ENCODE results near the gene BICC1.

The BICC1 gene

GRCh38 chr10:58820861-58821751 lies 308.4 kb downstream of the BICC1 start:
- DNase-seq (ENCODE audit: low spot score), result no peak

GRCh38 chr10:58821752-58822056 lies 309.0 kb downstream of the BICC1 start:
- DNase-seq (ENCODE audit: low spot score), result no peak

GRCh38 chr10:58823983-58824382 lies 311.3 kb downstream of the BICC1 start:
- DNase-seq (ENCODE audit: low spot score), result no peak

- no peak for DNase-seq (ENCODE audit: low spot score)
These were observed 311.7 kb downstream of the BICC1 start for GRCh38 chr10:58824396-58824795.

- DNase-seq (ENCODE audit: low spot score), result no peak
These were observed 314.0 kb downstream of the BICC1 start for GRCh38 chr10:58826694-58827093.

DNA sequence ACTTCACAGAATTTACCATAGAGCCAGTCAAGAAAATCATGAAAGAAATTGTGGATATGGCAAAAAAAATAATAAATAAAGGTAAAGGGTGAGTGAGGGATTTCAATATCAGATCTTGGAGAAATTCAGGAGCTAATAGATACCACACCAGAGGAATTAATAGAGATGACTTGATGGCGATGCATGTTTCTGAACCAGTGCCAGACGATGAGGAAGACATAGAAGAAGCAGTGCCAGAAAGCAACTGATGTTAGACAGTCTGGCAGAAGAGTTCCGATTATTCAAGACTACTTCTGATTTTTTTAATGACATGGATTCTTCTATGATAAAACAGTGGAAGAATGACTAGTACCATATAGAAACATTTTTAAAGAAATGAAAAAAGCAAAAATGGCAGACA lies 314.7 kb downstream of the BICC1 start:
- no peak for DNase-seq (ENCODE audit: low spot score)

DNA sequence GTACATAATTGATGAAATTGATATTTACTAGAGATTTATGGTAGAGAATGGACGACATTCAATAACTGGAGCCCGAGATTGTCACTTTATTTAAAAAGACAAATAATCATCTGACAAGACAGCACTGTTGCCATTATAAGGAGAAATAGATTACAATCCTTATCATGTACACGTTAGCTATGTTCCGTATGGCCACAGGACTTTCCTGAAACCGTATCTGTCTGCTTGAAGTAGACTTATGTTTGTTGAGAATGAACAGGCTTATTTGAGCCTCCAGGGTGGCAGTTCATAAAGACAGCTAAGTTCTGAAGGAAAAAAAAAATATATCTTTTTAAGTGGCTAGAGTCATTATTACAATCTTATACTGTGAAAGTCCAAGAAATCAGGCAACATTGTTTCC lies 317.2 kb downstream of the BICC1 start:
- DNase-seq (ENCODE audit: low spot score), result no peak

DNA sequence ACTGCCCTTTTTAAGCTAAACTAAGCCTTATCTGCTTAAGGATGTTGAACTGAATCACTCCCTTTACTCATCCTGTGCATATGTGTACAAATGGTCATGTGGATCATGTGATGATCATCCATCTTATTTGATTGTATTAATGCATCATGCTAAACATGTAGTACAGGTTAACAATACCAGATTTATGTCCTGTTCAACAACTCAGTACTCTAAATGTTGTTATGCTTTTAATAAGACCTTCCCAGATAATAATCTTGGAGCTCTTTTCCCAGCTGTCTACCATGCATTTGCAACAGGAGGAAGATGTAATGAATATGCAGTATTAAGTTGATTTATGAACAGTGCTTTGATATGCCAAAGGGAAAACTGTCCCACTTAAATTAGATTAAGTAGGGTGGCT lies 318.0 kb downstream of the BICC1 start:
- no peak for DNase-seq (ENCODE audit: low spot score)

DNA sequence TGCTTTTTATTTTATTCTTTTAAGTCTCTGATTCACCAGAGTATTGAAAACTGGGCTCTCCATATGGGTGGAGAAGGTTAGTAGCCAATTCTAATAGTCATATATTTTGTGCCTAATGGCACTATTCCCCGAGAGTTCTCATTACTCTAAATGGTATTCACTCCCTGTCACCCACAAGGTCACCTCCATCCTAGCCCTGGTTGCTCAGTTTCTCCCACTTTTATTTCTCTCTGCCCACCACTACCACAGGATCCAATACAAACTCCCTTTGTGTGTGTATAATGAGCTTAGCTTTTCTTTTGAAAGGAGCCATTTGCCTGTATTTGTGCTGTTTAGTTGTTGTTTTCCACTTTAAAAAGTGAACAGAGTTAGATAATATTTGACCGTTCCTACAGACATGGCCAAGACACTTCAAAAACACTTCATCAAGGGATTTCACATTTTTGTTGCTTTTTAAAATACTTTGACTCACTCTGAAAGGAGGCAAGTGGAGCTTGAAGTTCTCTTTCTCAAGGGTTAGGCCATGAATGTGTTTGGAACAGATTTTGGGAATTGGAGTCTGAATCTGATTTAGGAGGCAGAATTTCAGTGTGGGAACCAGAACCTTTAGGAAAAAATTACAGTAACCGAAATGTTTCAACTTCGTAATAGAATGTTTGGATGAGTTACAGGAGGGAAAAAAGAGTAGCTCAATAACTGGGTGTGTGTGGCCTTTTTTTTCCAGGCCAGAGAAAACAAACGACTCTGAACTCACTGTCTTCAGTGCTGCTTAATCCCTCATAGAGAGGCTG lies 321.3 kb downstream of the BICC1 start:
- no peak for DNase-seq (ENCODE audit: low spot score)

DNA sequence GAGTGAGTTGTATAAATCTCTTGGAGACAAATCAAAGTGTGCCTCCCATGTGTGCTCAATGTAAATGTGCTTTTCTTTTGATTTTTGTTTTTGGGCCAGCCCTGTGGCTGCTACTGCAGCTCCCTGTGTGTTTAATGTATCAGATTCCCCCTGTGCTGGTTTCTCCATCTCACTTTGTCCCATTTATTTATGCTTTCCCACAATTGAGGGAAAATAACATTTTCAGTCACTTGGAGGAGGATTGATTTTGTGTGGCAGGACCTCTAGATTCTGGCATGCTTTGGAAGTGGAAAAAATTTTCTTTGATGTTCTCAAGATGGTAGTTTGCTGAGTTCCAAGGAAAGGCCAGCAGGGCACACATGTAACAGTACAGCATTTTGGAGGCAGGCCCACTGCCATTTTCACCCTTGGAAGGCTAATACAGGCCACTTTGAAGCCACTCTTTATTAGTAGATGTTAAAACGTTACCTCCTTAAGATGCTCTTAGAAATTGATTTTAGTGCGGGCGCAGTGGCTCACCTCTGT lies 323.6 kb downstream of the BICC1 start:
- DNase-seq (ENCODE audit: low spot score), result no peak

DNA sequence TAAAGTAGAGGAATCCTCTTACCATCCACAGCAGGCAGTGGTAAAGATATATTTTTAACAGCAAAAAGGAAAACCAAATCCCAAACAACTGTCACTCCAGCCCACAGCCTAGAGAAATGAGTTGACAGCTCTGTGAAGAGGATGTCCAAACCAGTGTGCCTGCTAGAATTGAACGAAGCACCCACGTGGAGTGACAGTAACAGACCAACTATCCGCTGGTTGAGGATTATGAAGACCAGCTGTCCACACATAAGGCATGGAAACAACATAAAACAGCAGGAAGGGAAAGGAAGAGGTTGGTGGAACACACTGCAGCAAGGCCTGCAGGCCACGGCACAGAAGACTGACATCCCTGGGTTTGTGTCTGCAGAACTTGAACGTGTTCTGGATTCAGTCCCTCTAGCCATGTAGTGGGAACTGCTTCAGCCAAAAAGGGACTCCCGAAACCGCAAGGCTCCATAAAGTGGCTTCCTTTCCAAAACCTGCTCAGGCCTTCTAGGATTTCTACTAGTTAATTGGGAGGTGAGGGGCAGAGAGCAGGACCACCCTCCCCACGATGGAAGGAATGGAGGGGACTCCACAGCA lies 324.4 kb downstream of the BICC1 start:
- no peak for DNase-seq (ENCODE audit: low spot score)

DNA sequence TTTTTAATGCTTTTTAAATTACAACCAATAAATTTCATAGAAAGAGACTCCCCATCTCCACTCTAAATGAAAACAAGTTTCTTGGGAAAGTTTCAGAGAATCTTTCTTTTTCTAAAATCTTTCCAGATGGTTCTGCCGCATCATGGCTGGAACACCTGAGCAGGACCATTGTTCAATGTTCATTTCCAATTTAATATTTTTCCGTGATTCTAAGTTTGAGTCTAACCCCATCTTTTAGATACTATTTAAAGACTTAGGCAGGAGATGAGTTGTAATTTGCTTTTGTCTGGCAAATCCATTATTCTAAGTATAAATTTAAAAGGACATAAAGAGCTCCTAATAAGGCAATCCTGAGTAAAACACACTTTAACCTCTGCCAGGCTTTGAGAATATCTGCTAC lies 325.2 kb downstream of the BICC1 start:
- DNase-seq (ENCODE audit: low spot score), result no peak

DNA sequence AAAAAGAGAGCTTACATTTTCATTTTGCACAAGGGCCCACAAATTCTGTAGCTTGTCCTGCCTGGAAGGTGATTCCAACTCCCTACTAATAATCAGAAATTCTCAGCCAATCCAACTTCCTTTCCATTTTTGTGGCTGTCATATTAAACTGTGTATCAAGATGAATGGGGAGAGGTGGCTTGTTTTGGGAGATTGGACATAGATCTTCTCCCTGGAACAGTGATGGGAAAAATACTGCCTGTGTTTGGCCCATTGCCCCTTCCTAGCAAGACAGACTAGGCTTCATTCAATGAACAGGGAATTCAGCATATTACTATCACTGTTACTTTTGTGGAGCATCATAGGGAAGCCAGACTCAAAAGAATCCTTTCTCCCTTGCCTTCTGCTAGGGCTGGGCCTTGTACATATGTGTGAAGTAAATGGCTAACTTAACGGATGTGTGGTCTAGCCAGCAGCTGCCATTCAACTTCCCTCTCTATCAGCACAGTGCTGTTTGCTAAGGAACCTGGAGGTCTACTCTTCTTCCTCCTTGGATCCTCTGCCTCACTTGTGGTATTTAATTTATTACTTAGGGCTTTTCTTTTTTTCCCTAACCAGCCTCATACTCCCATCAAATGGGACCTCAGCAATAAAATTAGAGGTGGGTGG lies 326.0 kb downstream of the BICC1 start:
- no peak for DNase-seq (ENCODE audit: low spot score)

- DNase-seq (ENCODE audit: low spot score), result no peak
These were observed 327.1 kb downstream of the BICC1 start for GRCh38 chr10:58839771-58840170.

GRCh38 chr10:58840840-58841435 lies 328.3 kb downstream of the BICC1 start:
- no peak for DNase-seq (ENCODE audit: low spot score)

DNA sequence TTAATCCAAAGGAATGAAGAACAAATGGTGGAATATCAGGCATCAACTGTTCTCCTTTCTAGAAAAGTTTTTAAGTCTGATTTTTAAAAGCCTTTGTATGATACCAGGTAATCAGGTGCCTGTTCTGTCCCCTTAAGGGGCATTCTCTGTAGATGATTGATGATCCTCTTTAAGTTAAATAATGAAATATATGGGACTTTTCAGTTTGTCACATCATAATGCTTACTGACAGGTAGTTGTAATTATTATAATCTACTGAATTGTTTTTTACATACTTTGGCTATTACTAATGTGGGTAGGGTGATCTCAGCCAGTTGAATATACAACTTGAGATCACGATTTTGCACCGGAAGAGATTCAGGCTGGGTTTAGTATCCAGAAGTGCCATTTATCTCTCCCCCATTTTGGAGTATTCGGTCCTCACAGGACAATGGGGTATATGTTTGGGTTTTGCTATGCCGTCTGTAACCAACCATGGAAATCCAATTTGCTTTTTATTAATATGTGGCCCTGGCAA lies 330.2 kb downstream of the BICC1 start:
- DNase-seq (ENCODE audit: low spot score), result no peak

- DNase-seq (ENCODE audit: low spot score), result no peak
These were observed 331.1 kb downstream of the BICC1 start for GRCh38 chr10:58843760-58844159.

DNA sequence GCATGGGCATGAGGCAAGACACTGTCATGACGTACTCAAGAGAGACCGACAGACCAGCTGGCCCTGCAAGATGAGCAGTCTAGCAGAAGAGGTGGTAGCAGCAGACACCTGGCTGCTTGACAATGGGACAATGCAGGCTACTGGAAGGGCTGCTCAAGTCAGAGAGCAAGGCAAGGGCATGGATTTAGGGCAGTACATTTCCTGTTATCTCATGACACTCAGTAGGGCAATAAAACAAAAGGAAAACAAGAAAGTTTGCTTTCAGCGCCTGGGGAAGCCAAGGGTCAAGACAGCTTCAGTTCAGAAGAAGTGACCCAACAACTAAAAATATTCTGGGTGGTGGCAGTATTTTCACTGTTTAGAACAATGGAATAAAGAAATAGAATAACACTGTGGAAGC lies 332.0 kb downstream of the BICC1 start:
- no peak for DNase-seq (ENCODE audit: low spot score)

- no peak for DNase-seq (ENCODE audit: low spot score)
These were observed 334.2 kb downstream of the BICC1 start for GRCh38 chr10:58846856-58847255.

DNA sequence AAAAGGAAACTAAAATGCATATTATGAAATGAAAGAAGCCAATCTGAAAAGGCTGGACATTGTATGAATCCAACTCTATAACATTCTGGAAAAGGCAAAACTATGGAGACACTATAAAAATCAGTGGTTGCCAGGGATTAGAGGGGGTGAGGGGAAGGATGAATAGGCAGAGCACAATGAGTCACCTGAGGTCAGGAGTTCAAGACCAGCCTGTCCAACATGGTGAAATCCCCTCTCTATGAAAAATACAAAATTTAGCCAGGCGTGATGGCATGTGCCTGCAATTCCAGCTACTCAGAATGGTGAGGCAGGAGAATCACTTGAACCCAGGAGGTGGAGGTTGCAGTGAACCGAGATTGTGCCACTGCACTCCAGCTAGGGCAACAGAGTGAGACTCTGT lies 338.9 kb downstream of the BICC1 start:
- no peak for DNase-seq (ENCODE audit: low spot score)

GRCh38 chr10:58853668-58854067 lies 341.0 kb downstream of the BICC1 start:
- no peak for DNase-seq (ENCODE audit: low spot score)

DNA sequence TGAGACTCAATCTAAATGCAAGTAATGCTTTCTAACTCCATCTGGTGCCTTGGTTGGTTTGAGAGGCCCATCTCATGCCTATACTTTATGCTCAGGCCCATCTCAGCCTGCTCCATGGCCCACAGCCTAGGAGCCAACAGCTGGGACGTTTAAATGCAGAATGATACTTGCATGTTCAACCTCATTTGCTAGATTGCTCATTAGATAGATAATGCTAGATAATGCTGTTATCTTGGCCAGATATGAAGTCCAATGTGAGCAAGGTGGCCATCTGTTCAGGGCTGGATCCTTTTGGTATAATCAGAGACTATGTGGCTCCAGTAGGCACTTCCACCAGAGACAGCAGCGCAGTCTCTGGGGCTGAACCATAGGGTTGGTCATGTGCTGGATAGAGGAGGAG lies 342.1 kb downstream of the BICC1 start:
- DNase-seq (ENCODE audit: low spot score), result no peak

All from kidney capillary endothelial cell (primary cell).